GM23248 (cell line): ENCODE data around the gene SPDYE2. TPM values are rescaled to one million over a fixed set of nuclear protein-coding genes. Genes with fewer than 3 reads are reported as not detected.
"Not testable (repeated sequence)": the region's sequence is repeated elsewhere in the genome, so short reads cannot be mapped to it uniquely, and the experiment has no call there.

ENCODE experiments used
- DNase-seq: peaks from one replicate; pipeline ENCODE4 v3.0.0-alpha.2; 2015
- H2AFZ ChIP-seq: fragments of 200-600 bp; sonication (generic); 2 replicates; pipeline ENCODE4 v1.6.1; 2016; ENCODE audit warnings: antibody characterized with exemption
- H3F3A ChIP-seq: fragments of 200-600 bp; sonication (generic); 2 replicates; pipeline ENCODE4 v1.6.1; 2016; ENCODE audit warnings: mild to moderate bottlenecking, antibody characterized with exemption, mixed run types; ENCODE audit not compliant: insufficient read depth
- H3K27ac ChIP-seq: fragments of 200-600 bp; sonication (generic); 2 replicates; pipeline ENCODE4 v1.5.1; 2016; ENCODE audit warnings: mild to moderate bottlenecking
- H3K27me3 ChIP-seq: fragments of 200-600 bp; sonication (generic); replicated peaks from 2 replicates; pipeline ENCODE4 v1.6.1; 2016; ENCODE audit warnings: mild to moderate bottlenecking; ENCODE audit not compliant: insufficient read depth
- H3K36me3 ChIP-seq: fragments of 200-600 bp; sonication (generic); 2 replicates; pipeline ENCODE4 v1.6.1; 2016; ENCODE audit warnings: low read depth, mild to moderate bottlenecking
- H3K4me1 ChIP-seq: fragments of 200-600 bp; sonication (generic); 2 replicates; pipeline ENCODE4 v1.6.1; 2016; ENCODE audit warnings: mild to moderate bottlenecking; ENCODE audit not compliant: insufficient read depth
- H3K4me2 ChIP-seq: fragments of 200-600 bp; sonication (generic); one replicate; pipeline ENCODE4 v1.6.1; 2016; ENCODE audit warnings: mild to moderate bottlenecking; ENCODE audit not compliant: unreplicated experiment
- H3K4me3 ChIP-seq: fragments of 200-600 bp; sonication (generic); 2 replicates; pipeline ENCODE4 v1.5.1; 2016; ENCODE audit warnings: mild to moderate bottlenecking
- H3K79me2 ChIP-seq: fragments of 200-600 bp; sonication (generic); 2 replicates; pipeline ENCODE4 v1.6.1; 2016; ENCODE audit warnings: mild to moderate bottlenecking; ENCODE audit not compliant: insufficient read depth
- H3K9ac ChIP-seq: fragments of 200-600 bp; sonication (generic); 2 replicates; pipeline ENCODE4 v1.6.1; 2016; ENCODE audit warnings: mild to moderate bottlenecking
- H3K9me2 ChIP-seq: fragments of 200-600 bp; sonication (generic); 2 replicates; pipeline ENCODE4 v1.6.1; 2016; ENCODE audit warnings: mixed run types, mild to moderate bottlenecking, moderate library complexity; ENCODE audit not compliant: insufficient read depth
- H3K9me3 ChIP-seq: fragments of 200-600 bp; sonication (generic); one replicate; pipeline ENCODE4 v1.6.1; 2017; ENCODE audit warnings: low read depth
- H4K20me1 ChIP-seq: fragments of 200-600 bp; sonication (generic); 2 replicates; pipeline ENCODE4 v1.6.0; 2016; ENCODE audit not compliant: insufficient read depth
- WGBS, 2 experiments: methylation state at CpG; one replicate each; pipeline ENCODE4 v1.1.6; 2015 to 2017; ENCODE audit warnings: low lambda C conversion rate in 2 of 2, low coverage in 1 of 2; ENCODE audit errors: missing lambda C conversion rate in 2 of 2; 5-methylcytosine and 5-hydroxymethylcytosine counted together
- in situ Hi-C: fragments of 300-500 bp; cut with MboI; formaldehyde crosslinking; loops from 2 replicates; pipeline ENCODE4 v1.15.0; 2020
- polyA plus RNA-seq: library from polyadenylated mRNA; unstranded; fragments of >200 nt; fragmentation: Nextera tagmentation; extraction: Ambion mirVana; gene quantifications from 2 replicates; pipeline ENCODE4 v1.2.1, GENCODE V29; 2016
- total RNA-seq: library from RNA; depleted of rRNA; stranded (reverse); fragments of >200 nt; shearing (Covaris generic); gene quantifications from 2 replicates; pipeline ENCODE4 v1.2.3, GENCODE V29; 2014; rRNA removed

Gene SPDYE2
- total and polyA plus RNA-seq, 2 experiments from 2014 or later, result 0.59 TPM; not detected in 1

DNA sequence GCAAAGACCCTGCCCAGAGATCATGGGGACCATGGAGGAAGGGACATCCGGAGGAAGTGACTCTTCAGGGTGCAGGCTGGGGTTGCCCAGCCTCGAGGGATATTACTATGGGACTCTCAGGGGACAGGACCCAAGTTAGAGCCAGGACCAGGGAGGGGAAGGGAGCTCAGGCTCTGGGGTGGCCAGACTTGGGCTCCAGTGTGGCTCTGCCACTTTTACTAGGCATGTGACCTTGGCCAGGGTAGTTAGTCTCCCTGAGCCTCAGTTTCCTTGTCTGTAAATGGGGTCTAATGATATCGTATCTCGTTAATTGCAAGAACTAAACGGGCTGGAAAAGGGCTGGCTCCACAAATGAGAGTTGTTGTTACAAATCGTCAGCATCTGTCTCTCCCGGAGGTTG is 59.4 kb downstream of the SPDYE2 start:
- H3K79me2 ChIP-seq, H3K4me2 ChIP-seq, in situ Hi-C loops, H3K9me3 ChIP-seq, H3K27ac ChIP-seq, H3K27me3 ChIP-seq, DNase-seq, H3K4me3 ChIP-seq, H2AFZ ChIP-seq, H3K9me2 ChIP-seq, H3K4me1 ChIP-seq, H3K9ac ChIP-seq, H3F3A ChIP-seq, H3K36me3 ChIP-seq, H4K20me1 ChIP-seq: not testable (repeated sequence)
- 48% methylated on average over 2 of the region's 7 CpGs; no CpG with 5 or more reads in 1 of the 2 experiments for WGBS, 2 experiments

DNA sequence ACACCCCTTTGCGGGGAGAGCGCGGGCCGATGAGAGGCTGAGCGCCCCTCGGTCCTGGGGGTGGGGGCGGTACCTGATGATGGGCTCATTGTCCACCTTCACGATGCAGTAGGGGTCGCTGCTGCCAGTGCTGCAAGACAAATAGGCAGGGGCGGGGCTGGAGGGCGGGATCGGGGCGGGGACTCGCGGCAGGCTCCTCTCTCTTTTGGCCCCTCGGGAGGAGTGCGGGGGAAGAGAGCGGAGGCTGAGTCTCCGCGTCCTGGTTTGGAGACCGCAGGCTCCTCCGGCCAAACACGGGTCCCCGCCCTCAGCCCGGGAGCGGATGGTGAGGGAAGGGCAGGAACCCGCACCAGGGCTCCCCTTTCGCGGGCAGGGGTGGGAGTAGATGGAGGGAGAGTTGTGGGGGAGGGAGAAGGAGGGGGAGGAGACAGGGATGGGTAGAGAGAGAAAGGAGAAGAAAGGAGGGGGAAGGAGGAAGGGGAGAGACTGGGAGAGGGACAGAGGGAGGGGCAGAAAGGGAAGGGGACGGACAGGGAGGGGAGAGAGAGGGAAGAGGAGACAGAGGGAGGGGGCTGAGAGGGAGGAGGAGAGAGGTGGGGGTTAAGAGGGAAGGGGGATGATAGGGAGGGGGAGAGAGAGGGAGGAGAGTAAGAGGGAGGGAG is 60.1 kb downstream of the SPDYE2 start:
- H3K79me2 ChIP-seq, DNase-seq, H2AFZ ChIP-seq, H3F3A ChIP-seq, H3K9ac ChIP-seq, in situ Hi-C loops, H3K9me2 ChIP-seq, H3K27me3 ChIP-seq, H3K4me2 ChIP-seq, H3K9me3 ChIP-seq, H3K4me1 ChIP-seq, H4K20me1 ChIP-seq, H3K27ac ChIP-seq, H3K36me3 ChIP-seq, H3K4me3 ChIP-seq: not testable (repeated sequence)
- no CpG with 5 or more reads among the region's 30 CpGs for WGBS, 2 experiments

DNA sequence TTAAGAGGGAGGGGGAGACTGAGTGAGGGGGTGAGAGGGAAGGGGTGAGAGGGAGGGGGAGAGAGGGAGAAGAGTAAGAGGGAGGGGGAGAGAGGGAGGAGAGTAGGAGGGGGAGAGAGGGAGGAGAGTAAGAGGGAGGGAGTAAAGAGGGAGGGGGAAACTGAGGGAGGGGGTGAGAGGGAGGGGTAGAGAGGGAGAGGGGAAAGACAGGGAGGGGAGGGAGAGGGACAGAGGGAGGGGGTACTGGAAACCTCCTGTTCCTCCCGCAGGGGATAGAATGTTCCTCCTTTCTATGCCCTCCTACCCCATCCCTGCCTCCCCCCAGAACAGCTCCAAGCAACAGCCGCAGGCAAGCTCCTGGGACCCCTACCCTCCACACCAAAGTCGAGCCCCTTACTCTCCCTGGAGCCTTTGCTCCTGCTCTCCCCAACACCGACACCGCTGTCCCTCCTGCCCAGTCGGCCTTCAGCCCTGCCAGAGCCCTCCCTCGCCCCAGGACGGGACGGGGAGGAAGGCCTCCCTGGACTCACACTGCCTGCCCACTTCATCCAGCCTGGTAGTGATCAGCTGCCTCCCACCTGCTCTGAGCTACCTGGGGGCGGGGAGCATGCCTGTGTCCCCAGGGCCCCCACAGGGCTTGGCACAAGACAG is 60.8 kb downstream of the SPDYE2 start:
- H4K20me1 ChIP-seq, H3K36me3 ChIP-seq, H2AFZ ChIP-seq, H3K9ac ChIP-seq, H3K4me1 ChIP-seq, H3K4me3 ChIP-seq, H3K79me2 ChIP-seq, H3K9me2 ChIP-seq, H3K9me3 ChIP-seq, H3K4me2 ChIP-seq, in situ Hi-C loops, H3K27me3 ChIP-seq, H3K27ac ChIP-seq, H3F3A ChIP-seq: not testable (repeated sequence)
- DNase-seq, result peak; percentile 0
- 55 to 92% methylated on average over 2 to 7 of the region's 10 CpGs for WGBS, 2 experiments

Other genes starting within 250 kb of the SPDYE2 start
- gene SPDYE6, start 194.8 kb upstream of the SPDYE2 start, total RNA-seq, result not detected in 2 replicates
- 0.19 TPM in 1 of 2 replicates, not detected in the other for gene SPDYE6, start 194.8 kb upstream of the SPDYE2 start, polyA plus RNA-seq
- gene PRKRIP1, start 154.9 kb upstream of the SPDYE2 start, total RNA-seq, result 14.8 and 17.3 TPM in 2 replicates
- 19.1 and 20.3 TPM in 2 replicates for gene PRKRIP1, start 154.9 kb upstream of the SPDYE2 start, polyA plus RNA-seq
- gene ORAI2, start 117.7 kb upstream of the SPDYE2 start, total RNA-seq, result 42.2 and 47.6 TPM in 2 replicates
- gene ORAI2, start 117.7 kb upstream of the SPDYE2 start, polyA plus RNA-seq, result 30.3 and 32.6 TPM in 2 replicates
- 16.3 and 17.8 TPM in 2 replicates for gene ALKBH4, start 86.4 kb upstream of the SPDYE2 start, total RNA-seq
- gene ALKBH4, start 86.4 kb upstream of the SPDYE2 start, polyA plus RNA-seq, result 11.8 and 13.9 TPM in 2 replicates
- 18.3 and 21.8 TPM in 2 replicates for gene LRWD1, start 86.2 kb upstream of the SPDYE2 start, total RNA-seq
- 15.3 and 16.2 TPM in 2 replicates for gene LRWD1, start 86.2 kb upstream of the SPDYE2 start, polyA plus RNA-seq
- 11.3 and 15.5 TPM in 2 replicates for gene POLR2J, start 72.3 kb upstream of the SPDYE2 start, total RNA-seq
- 75.4 and 77.7 TPM in 2 replicates for gene POLR2J, start 72.3 kb upstream of the SPDYE2 start, polyA plus RNA-seq
- 0.13 and 1.1 TPM in 2 replicates for gene RASA4B, start 33.4 kb upstream of the SPDYE2 start, total RNA-seq
- 0.72 and 1.0 TPM in 2 replicates for gene RASA4B, start 33.4 kb upstream of the SPDYE2 start, polyA plus RNA-seq
- 1.6 TPM in 1 of 2 replicates, not detected in the other for gene UPK3BL2, start 7.5 kb upstream of the SPDYE2 start, total RNA-seq
- 0.39 and 0.83 TPM in 2 replicates for gene UPK3BL2, start 7.5 kb upstream of the SPDYE2 start, polyA plus RNA-seq
- gene POLR2J3, start 21.4 kb downstream of the SPDYE2 start, total RNA-seq, result 2.9 and 6.3 TPM in 2 replicates
- gene POLR2J3, start 21.4 kb downstream of the SPDYE2 start, polyA plus RNA-seq, result 61.2 and 69.8 TPM in 2 replicates
- 1.7 and 8.9 TPM in 2 replicates for gene RASA4, start 65.5 kb downstream of the SPDYE2 start, total RNA-seq
- gene RASA4, start 65.5 kb downstream of the SPDYE2 start, polyA plus RNA-seq, result 1.2 and 2.3 TPM in 2 replicates
- gene UPK3BL1, start 91.6 kb downstream of the SPDYE2 start, total RNA-seq, result 10.8 and 13.3 TPM in 2 replicates
- 7.8 and 9.5 TPM in 2 replicates for gene UPK3BL1, start 91.6 kb downstream of the SPDYE2 start, polyA plus RNA-seq
- not detected in 2 replicates for gene SPDYE2B, start 99.1 kb downstream of the SPDYE2 start, total RNA-seq
- 0.20 TPM in 1 of 2 replicates, not detected in the other for gene SPDYE2B, start 99.1 kb downstream of the SPDYE2 start, polyA plus RNA-seq
- 0.43 and 0.51 TPM in 2 replicates for gene POLR2J2, start 120.4 kb downstream of the SPDYE2 start, total RNA-seq
- gene POLR2J2, start 120.4 kb downstream of the SPDYE2 start, polyA plus RNA-seq, result 1.1 and 2.0 TPM in 2 replicates
- 2.9 and 10.7 TPM in 2 replicates for gene FAM185A, start 197.8 kb downstream of the SPDYE2 start, total RNA-seq
- 3.7 and 5.0 TPM in 2 replicates for gene FAM185A, start 197.8 kb downstream of the SPDYE2 start, polyA plus RNA-seq